Mucosa of rectum (tissue), 2 donors: Measurements from ENCODE around the gene ZMPSTE24.

ENCODE experiments used
- H3K27ac ChIP-seq, 2 donors: one replicate each; pipeline ENCODE4 v1.7.0; 2013; ENCODE audit warnings: inconsistent platforms in 2 of 2, low read depth in 2 of 2, low read length in 2 of 2
- H3K27me3 ChIP-seq, 2 donors: one replicate each; pipeline ENCODE4 v1.7.0; 2013; ENCODE audit warnings: low read length in 2 of 2; ENCODE audit not compliant: control insufficient read depth in 2 of 2, insufficient read depth in 2 of 2
- H3K36me3 ChIP-seq, 2 donors: one replicate each; pipeline ENCODE4 v1.7.0; 2013; ENCODE audit warnings: low read length in 2 of 2; ENCODE audit not compliant: control insufficient read depth in 2 of 2, insufficient read depth in 2 of 2
- H3K4me1 ChIP-seq, 2 donors: one replicate each; pipeline ENCODE4 v1.7.0; 2013; ENCODE audit warnings: low read length in 2 of 2, mild to moderate bottlenecking in 1 of 2; ENCODE audit not compliant: control insufficient read depth in 2 of 2, insufficient read depth in 2 of 2
- H3K4me3 ChIP-seq, 2 donors: one replicate each; pipeline ENCODE4 v1.7.0; 2013; ENCODE audit warnings: low read length in 2 of 2
- H3K9ac ChIP-seq, 2 donors: one replicate each; pipeline ENCODE4 v1.7.0; 2013; ENCODE audit warnings: low read length in 2 of 2, low read depth in 1 of 2, mild to moderate bottlenecking in 1 of 2
- H3K9me3 ChIP-seq, 2 donors: one replicate each; pipeline ENCODE4 v1.7.0; 2013; ENCODE audit warnings: low read length in 2 of 2; ENCODE audit not compliant: control insufficient read depth in 2 of 2
- donor health status: healthy.
- donor health status: Normal muscosa, but diverticular disease.

ZMPSTE24 gene

GRCh38 chr1:40273547-40274166, 15.6 kb downstream of the ZMPSTE24 start:
- Histone ChIP-seq H3K36me3 (peaks cover 20 to 49% of the 10 kb centered on the region in 2 donors), H3K4me3 (no peak overlapping the region), H3K27ac (no peak overlapping the region), H3K9me3 (no peaks in the 10 kb centered on the region), H3K9ac (no peak overlapping the region), H3K27me3 (no peaks in the 10 kb centered on the region), H3K4me1 (no peaks in the 10 kb centered on the region)

GRCh38 chr1:40274331-40274730, 16.3 kb downstream of the ZMPSTE24 start:
- H3K9ac ChIP-seq, result no peak overlapping the region
- no peak overlapping the region for H3K27ac ChIP-seq
- H3K4me1 ChIP-seq, result no peaks in the 10 kb centered on the region
- H3K27me3 ChIP-seq, result no peaks in the 10 kb centered on the region
- H3K9me3 ChIP-seq, result no peaks in the 10 kb centered on the region
- H3K4me3 ChIP-seq, result no peak overlapping the region
- peaks cover 17 to 48% of the 10 kb centered on the region in 2 donors for H3K36me3 ChIP-seq

- H3K9ac ChIP-seq, result no peak overlapping the region
- H3K36me3 ChIP-seq, result peaks cover 8 to 39% of the 10 kb centered on the region in 2 donors
- H3K9me3 ChIP-seq, result no peaks in the 10 kb centered on the region
- H3K27me3 ChIP-seq, result no peaks in the 10 kb centered on the region
- H3K4me1 ChIP-seq, result no peaks in the 10 kb centered on the region
- H3K4me3 ChIP-seq, result no peak overlapping the region
- no peak overlapping the region for H3K27ac ChIP-seq
Measured at GRCh38 chr1:40276122-40276521, 18.1 kb downstream of the ZMPSTE24 start.

- H3K9me3 ChIP-seq, result no peaks in the 10 kb centered on the region
- no peak overlapping the region for H3K4me3 ChIP-seq
- no peak overlapping the region for H3K27ac ChIP-seq
- no peaks in the 10 kb centered on the region for H3K27me3 ChIP-seq
- no peaks in the 10 kb centered on the region for H3K4me1 ChIP-seq
- H3K36me3 ChIP-seq, result peaks cover 6 to 30% of the 10 kb centered on the region in 2 donors
- H3K9ac ChIP-seq, result no peak overlapping the region
Measured at GRCh38 chr1:40281853-40282252, 23.8 kb downstream of the ZMPSTE24 start.

- H3K27ac ChIP-seq, result no peak overlapping the region
- peaks cover 29 to 40% of the 10 kb centered on the region in 2 donors for H3K36me3 ChIP-seq
- no peak overlapping the region for H3K9ac ChIP-seq
- H3K9me3 ChIP-seq, result no peaks in the 10 kb centered on the region
- no peaks in the 10 kb centered on the region for H3K27me3 ChIP-seq
- no peak overlapping the region for H3K4me3 ChIP-seq
- no peaks in the 10 kb centered on the region for H3K4me1 ChIP-seq
Measured at GRCh38 chr1:40291293-40291692, 33.3 kb downstream of the ZMPSTE24 start.

GRCh38 chr1:40299366-40300248, 41.6 kb downstream of the ZMPSTE24 start:
- Histone ChIP-seq H3K4me1 (no peaks in the 10 kb centered on the region), H3K27ac (no peak overlapping the region), H3K36me3 (peaks cover 0 to under 1% of the 10 kb centered on the region in 2 donors), H3K4me3 (no peak overlapping the region), H3K9me3 (no peaks in the 10 kb centered on the region), H3K27me3 (no peaks in the 10 kb centered on the region), H3K9ac (no peak overlapping the region)

- Histone ChIP-seq H3K36me3 (no peaks in the 10 kb centered on the region), H3K4me1 (no peaks in the 10 kb centered on the region)
Measured at GRCh38 chr1:40300249-40300567, 42.2 kb downstream of the ZMPSTE24 start.

GRCh38 chr1:40300651-40301050, 42.6 kb downstream of the ZMPSTE24 start:
- no peaks in the 10 kb centered on the region for H3K27me3 ChIP-seq
- H3K27ac ChIP-seq, result no peak overlapping the region
- no peaks in the 10 kb centered on the region for H3K36me3 ChIP-seq
- H3K4me1 ChIP-seq, result no peaks in the 10 kb centered on the region
- no peak overlapping the region for H3K9ac ChIP-seq
- H3K9me3 ChIP-seq, result no peaks in the 10 kb centered on the region
- no peak overlapping the region for H3K4me3 ChIP-seq

More at GRCh38 chr1:40300249-40300567, 42.2 kb downstream of the ZMPSTE24 start:
- H3K9ac ChIP-seq, result no peak overlapping the region
- H3K27ac ChIP-seq, result no peak overlapping the region
- no peaks in the 10 kb centered on the region for H3K9me3 ChIP-seq
- H3K27me3 ChIP-seq, result no peaks in the 10 kb centered on the region
- no peak overlapping the region for H3K4me3 ChIP-seq

- no peaks in the 10 kb centered on the region for H3K36me3 ChIP-seq
- H3K4me3 ChIP-seq, result no peak overlapping the region
- no peaks in the 10 kb centered on the region for H3K27me3 ChIP-seq
- no peaks in the 10 kb centered on the region for H3K9me3 ChIP-seq
- H3K27ac ChIP-seq, result no peak overlapping the region
- H3K4me1 ChIP-seq, result no peaks in the 10 kb centered on the region
- no peak overlapping the region for H3K9ac ChIP-seq
Measured at GRCh38 chr1:40301066-40301465, 43.0 kb downstream of the ZMPSTE24 start.

GRCh38 chr1:40301541-40302299, 43.7 kb downstream of the ZMPSTE24 start:
- H3K27ac ChIP-seq, result no peak overlapping the region
- H3K27me3 ChIP-seq, result no peaks in the 10 kb centered on the region
- no peaks in the 10 kb centered on the region for H3K4me1 ChIP-seq
- H3K9me3 ChIP-seq, result no peaks in the 10 kb centered on the region
- H3K9ac ChIP-seq, result no peak overlapping the region
- H3K36me3 ChIP-seq, result no peaks in the 10 kb centered on the region
- no peak overlapping the region for H3K4me3 ChIP-seq
